MCF 10A (cell line): Measurements from ENCODE around the gene CFAP61. TPM values are rescaled to one million over a fixed set of nuclear protein-coding genes. Genes with fewer than 3 reads are reported as not detected.

Experiments used
- BruUV-seq: library from RNA; stranded (reverse); fragments of 400-500 nt; replicated peaks from 2 replicates; lab custom pipeline; 2021; lab: Mats Ljungman, UMichigan
- CTCF ChIA-PET: fragments of 300-600 bp; sonication (Branson Sonifier 250); formaldehyde crosslinking; extraction: SDS; loops from one replicate; lab custom pipeline; 2021; ENCODE audit warnings: antibody characterized with exemption, inconsistent platforms; lab: Yijun Ruan, JAX
- POLR2A ChIA-PET: fragments of 300-600, 350-650 bp; sonication (Branson Sonifier 250); formaldehyde crosslinking; extraction: SDS; loops from one replicate; lab custom pipeline; 2020; ENCODE audit warnings: antibody characterized with exemption, inconsistent platforms; lab: Yijun Ruan, JAX
- DNase-seq: peaks from one replicate; pipeline ENCODE4 v3.0.0-alpha.2; 2018; ENCODE audit not compliant: unreplicated experiment
- H3K27ac Mint-ChIP-seq: one replicate; pipeline ENCODE4 v1.8.0; 2022; ENCODE audit warnings: mild to moderate bottlenecking, low read depth, mixed read lengths; ENCODE audit not compliant: unreplicated experiment
- H3K27me3 Mint-ChIP-seq: one replicate; pipeline ENCODE4 v1.8.0; 2022; ENCODE audit warnings: mixed read lengths; ENCODE audit not compliant: insufficient read depth, unreplicated experiment
- H3K36me3 Mint-ChIP-seq: one replicate; pipeline ENCODE4 v1.8.0; 2022; ENCODE audit warnings: mild to moderate bottlenecking, moderate library complexity, mixed read lengths; ENCODE audit not compliant: insufficient read depth, unreplicated experiment
- H3K4me1 Mint-ChIP-seq: one replicate; pipeline ENCODE4 v1.8.0; 2022; ENCODE audit warnings: mixed read lengths; ENCODE audit not compliant: insufficient read depth, unreplicated experiment
- H3K4me3 Mint-ChIP-seq: one replicate; pipeline ENCODE4 v1.8.0; 2022; ENCODE audit warnings: mild to moderate bottlenecking, moderate library complexity, mixed read lengths; ENCODE audit not compliant: unreplicated experiment
- H3K9me3 Mint-ChIP-seq: one replicate; pipeline ENCODE4 v1.8.0; 2022; ENCODE audit warnings: mixed read lengths; ENCODE audit not compliant: unreplicated experiment
- CTCF ChIP-seq: fragments of 200-600 bp; IDR thresholded peaks from one replicate; pipeline ENCODE4 v1.8.0; 2022; ENCODE audit warnings: antibody characterized with exemption, mild to moderate bottlenecking; ENCODE audit not compliant: unreplicated experiment
- intact Hi-C: fragments of 100-400 bp; cut with micrococcal nuclease; formaldehyde crosslinking; loops from 2 replicates; pipeline ENCODE4 v1.14.1; 2022
- total RNA-seq: library from RNA; stranded (reverse); gene quantifications from 2 replicates; pipeline ENCODE4 v1.2.3, GENCODE V29; 2022

The CFAP61 gene
- total RNA-seq, 1 experiment from 2014 or later, result 1.5 TPM

- H3K27me3 Mint-ChIP-seq, result no peaks in the 10 kb centered on the region
- H3K9me3 Mint-ChIP-seq, result no peaks in the 10 kb centered on the region
- peak overlapping the region; percentile 27 for H3K27ac Mint-ChIP-seq
- H3K4me3 Mint-ChIP-seq, result no peak overlapping the region
- intact Hi-C loops, result no loop called here
- ChIA-PET POLR2A (interaction anchor here (2.4 to 5.1 kb wide), 4 partner anchors 11 to 20 kb away, joined by 6 to 43 read pairs (median 21); partner anchors contain the start of genes CFAP61, CRNKL1 and NAA20), CTCF (interaction anchor here (0.6 to 2.2 kb wide), 5 partner anchors 19 to 737 kb away, joined by 3 to 7 read pairs (median 3); no protein-coding TSS in a partner anchor)
- H3K4me1 Mint-ChIP-seq, result no peaks in the 10 kb centered on the region
- no TSS peak for BruUV-seq
- TF ChIP-seq CTCF, result no peak
- H3K36me3 Mint-ChIP-seq, result peaks cover 86% of the 10 kb centered on the region
- no peak for DNase-seq
Observed at GRCh38 chr20:20031790-20032189, 20.5 kb upstream of the CFAP61 start.

GRCh38 chr20:20034486-20034885 is 17.8 kb upstream of the CFAP61 start:
- intact Hi-C loops, result no loop called here
- DNase-seq, result no peak
- Mint-ChIP-seq H3K9me3 (no peaks in the 10 kb centered on the region), H3K36me3 (peaks cover 83% of the 10 kb centered on the region), H3K4me3 (no peak overlapping the region), H3K27me3 (no peaks in the 10 kb centered on the region), H3K4me1 (peaks cover 5% of the 10 kb centered on the region), H3K27ac (no peak overlapping the region)
- no peak for TF ChIP-seq CTCF
- no TSS peak for BruUV-seq
- ChIA-PET POLR2A (interaction anchor here (0.6 to 5.1 kb wide), 5 partner anchors 8 to 569 kb away, joined by 4 to 43 read pairs (median 11); partner anchors contain the start of genes CFAP61, CRNKL1 and NAA20), CTCF (interaction anchor here (0.6 to 3.0 kb wide), 3 partner anchors 10 to 739 kb away, joined by 3 to 13 read pairs (median 5); no protein-coding TSS in a partner anchor)

GRCh38 chr20:20036756-20037155 is 15.6 kb upstream of the CFAP61 start:
- TF ChIP-seq CTCF, result no peak
- DNase-seq, result no peak
- CTCF ChIA-PET, result no interaction called here
- BruUV-seq, result no TSS peak
- Mint-ChIP-seq H3K27ac (peak overlapping the region; percentile 37), H3K36me3 (peaks cover 89% of the 10 kb centered on the region), H3K4me3 (no peak overlapping the region), H3K27me3 (no peaks in the 10 kb centered on the region), H3K9me3 (no peaks in the 10 kb centered on the region), H3K4me1 (peaks cover 5% of the 10 kb centered on the region)
- POLR2A ChIA-PET, result interaction anchor here (2.8 to 5.7 kb wide), 3 partner anchors 9 to 17 kb away, joined by 17 to 43 read pairs (median 27); partner anchors contain the start of genes CFAP61, CRNKL1 and NAA20
- intact Hi-C loops, result no loop called here

- no peak for DNase-seq
- Mint-ChIP-seq H3K9me3 (no peaks in the 10 kb centered on the region), H3K36me3 (peaks cover 89% of the 10 kb centered on the region), H3K4me3 (no peak overlapping the region), H3K27ac (no peak overlapping the region), H3K4me1 (peaks cover 5% of the 10 kb centered on the region), H3K27me3 (no peaks in the 10 kb centered on the region)
- ChIA-PET CTCF (interaction anchor here (0.7 to 3.9 kb wide), 3 partner anchors 14 to 741 kb away, joined by 3 to 19 read pairs (median 3); partner anchors contain the start of genes CFAP61 and CRNKL1), POLR2A (interaction anchor here (1.2 to 5.7 kb wide), 5 partner anchors 11 to 231 kb away, joined by 3 to 27 read pairs (median 9); partner anchors contain the start of genes CFAP61, CRNKL1 and NAA20)
- intact Hi-C loops, result no loop called here
- no peak for TF ChIP-seq CTCF
- BruUV-seq, result no TSS peak
Observed at GRCh38 chr20:20037960-20038359, 14.4 kb upstream of the CFAP61 start.
